Activated CD8-positive, alpha-beta T cell treated with anti-CD3 and anti-CD28 coated beads for 36 hours (primary cell): ENCODE measurements around the gene LIPT2. TPM values are rescaled to one million over a fixed set of nuclear protein-coding genes. Genes with fewer than 3 reads are reported as not detected.

Experiments
- ATAC-seq: fragments of 200-7000 bp; cut with Tn5 transposase; one replicate; pipeline ENCODE4 v1.10.0; 2021; ENCODE audit warnings: mild to moderate bottlenecking, moderate library complexity
- CTCF ChIA-PET: fragments of 350-600 bp; sonication (Branson Sonifier 250); formaldehyde crosslinking; loops from one replicate; lab custom pipeline; 2021; ENCODE audit warnings: antibody characterized with exemption; lab: Charles Lee
- POLR2A ChIA-PET: fragments of 350-600 bp; sonication (Branson Sonifier 250); formaldehyde crosslinking; loops from one replicate; lab custom pipeline; 2021; ENCODE audit warnings: antibody characterized with exemption; lab: Charles Lee
- DNase-seq: peaks from one replicate; pipeline ENCODE4 v3.0.0-alpha.2; 2020
- H3K27ac Mint-ChIP-seq: one replicate; pipeline ENCODE4 v1.8.0; 2021; ENCODE audit warnings: mild to moderate bottlenecking, mixed read lengths
- H3K27me3 Mint-ChIP-seq: one replicate; pipeline ENCODE4 v1.8.0; 2021; ENCODE audit warnings: mixed read lengths
- H3K36me3 Mint-ChIP-seq: one replicate; pipeline ENCODE4 v1.8.0; 2021; ENCODE audit warnings: low read depth, mixed read lengths
- H3K4me1 Mint-ChIP-seq: one replicate; pipeline ENCODE4 v1.8.0; 2021; ENCODE audit warnings: low read depth, mixed read lengths
- H3K4me3 Mint-ChIP-seq: one replicate; pipeline ENCODE4 v1.8.0; 2021; ENCODE audit warnings: mild to moderate bottlenecking, moderate library complexity, mixed read lengths
- H3K9me3 Mint-ChIP-seq: one replicate; pipeline ENCODE4 v1.8.0; 2021; ENCODE audit warnings: mixed read lengths
- CTCF ChIP-seq: fragments of 200-600 bp; IDR thresholded peaks from one replicate; pipeline ENCODE4 v1.8.0; 2022; ENCODE audit warnings: antibody characterized with exemption, mild to moderate bottlenecking
- intact Hi-C: fragments of 100-400 bp; cut with micrococcal nuclease; formaldehyde crosslinking; loops from one replicate; pipeline ENCODE4 v1.10.0; 2022
- total RNA-seq, 2 experiments: library from RNA; stranded (reverse); gene quantifications; one replicate each; pipeline ENCODE4 v1.2.3, GENCODE V29; 2021

The LIPT2 gene
- total RNA-seq, 2 experiments from 2014 or later: 5.9 to 6.8 TPM

- Mint-ChIP-seq H3K4me1 (peaks cover 2% of the 10 kb centered on the region), H3K27ac (no peak overlapping the region), H3K27me3 (peaks cover 28% of the 10 kb centered on the region), H3K4me3 (no peak overlapping the region), H3K36me3 (no peaks in the 10 kb centered on the region), H3K9me3 (no peaks in the 10 kb centered on the region)
- ATAC-seq (no peak), DNase-seq (no peak)
- intact Hi-C loops: no loop called here
- POLR2A ChIA-PET: no interaction called here
- no peak for TF ChIP-seq CTCF
- CTCF ChIA-PET: interaction anchor here (1.0 to 4.8 kb wide), 5 partner anchors 12 to 143 kb away, joined by 3 to 35 read pairs (median 7); no protein-coding TSS in a partner anchor
These were observed 28.8 kb downstream of the LIPT2 start for GRCh38 chr11:74464746-74465145.

DNA sequence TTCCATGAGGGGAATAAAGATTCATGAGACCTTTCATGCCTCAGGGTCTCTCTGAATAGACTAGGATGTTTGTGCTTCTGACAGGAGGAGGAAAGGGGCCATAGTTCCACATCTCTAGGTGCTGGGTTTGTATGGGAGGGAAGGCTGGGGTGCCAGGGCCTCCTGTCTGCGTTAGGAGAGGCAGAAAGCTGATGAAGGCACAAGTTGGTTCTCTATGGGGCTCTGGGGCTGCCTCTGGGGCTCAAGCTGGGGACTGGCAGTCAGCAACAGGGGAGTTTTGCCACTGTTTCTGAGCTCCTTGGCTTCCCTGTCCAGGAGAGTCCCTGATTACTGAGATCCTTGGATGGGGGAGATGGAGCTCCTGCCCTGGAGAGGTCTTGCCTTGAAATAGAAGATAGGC, 30.3 kb downstream of the LIPT2 start:
- no peaks in the 10 kb centered on the region for H3K9me3 Mint-ChIP-seq
- ATAC-seq: no peak
- H3K27ac Mint-ChIP-seq: no peak overlapping the region
- H3K4me3 Mint-ChIP-seq: no peak overlapping the region
- no peak for DNase-seq
- peaks cover 25% of the 10 kb centered on the region for H3K27me3 Mint-ChIP-seq
- TF ChIP-seq CTCF: no peak
- intact Hi-C loops: no loop called here
- POLR2A ChIA-PET: no interaction called here
- H3K36me3 Mint-ChIP-seq: no peaks in the 10 kb centered on the region
- CTCF ChIA-PET: interaction anchor here (1.6 to 4.8 kb wide), 3 partner anchors 10 to 142 kb away, joined by 7 to 35 read pairs (median 17); no protein-coding TSS in a partner anchor
- H3K4me1 Mint-ChIP-seq: peaks cover 2% of the 10 kb centered on the region

- CTCF ChIA-PET: interaction anchor here (1.0 to 4.8 kb wide), 4 partner anchors 10 to 240 kb away, joined by 4 to 35 read pairs (median 10); no protein-coding TSS in a partner anchor
- intact Hi-C loops: no loop called here
- ATAC-seq (no peak), DNase-seq (no peak)
- Mint-ChIP-seq H3K36me3 (no peaks in the 10 kb centered on the region), H3K9me3 (no peaks in the 10 kb centered on the region), H3K27me3 (peaks cover 21% of the 10 kb centered on the region), H3K4me3 (no peak overlapping the region), H3K4me1 (peaks cover under 1% of the 10 kb centered on the region), H3K27ac (no peak overlapping the region)
- no peak for TF ChIP-seq CTCF
- POLR2A ChIA-PET: no interaction called here
These were observed 30.9 kb downstream of the LIPT2 start for GRCh38 chr11:74462631-74463030.

- POLR2A ChIA-PET: no interaction called here
- H3K9me3 Mint-ChIP-seq: no peaks in the 10 kb centered on the region
- intact Hi-C loops: no loop called here
These were observed 31.5 kb downstream of the LIPT2 start for GRCh38 chr11:74462009-74462408.

More at GRCh38 chr11:74462009-74462408, 31.5 kb downstream of the LIPT2 start:
- no peak for ATAC-seq
- Mint-ChIP-seq H3K27me3 (peaks cover 19% of the 10 kb centered on the region), H3K27ac (no peak overlapping the region), H3K4me3 (no peak overlapping the region), H3K4me1 (no peaks in the 10 kb centered on the region), H3K36me3 (no peaks in the 10 kb centered on the region)
- CTCF ChIA-PET: interaction anchor here (1.0 to 4.8 kb wide), 4 partner anchors 9 to 241 kb away, joined by 4 to 35 read pairs (median 10); no protein-coding TSS in a partner anchor
- no peak for DNase-seq
- no peak for TF ChIP-seq CTCF
